HG02840 (cell line): Measurements from ENCODE around the gene RHEBL1.
A peak's percentile ranks its signal among the peaks of the same experiment; 100 is the strongest.
"Not testable (repeated sequence)": the region's sequence is repeated elsewhere in the genome, so short reads cannot be mapped to it uniquely, and the experiment has no call there.

Source experiments
- ATAC-seq: cut with Tn5 transposase; IDR thresholded peaks from one replicate; pipeline ENCODE4 v1.9.1; 2021; ENCODE audit warnings: mild to moderate bottlenecking, moderate library complexity, moderate number of reproducible peaks; ENCODE audit not compliant: unreplicated experiment, low FRiP score

The RHEBL1 gene

GRCh38 chr12:49089821-49090773, 20.3 kb upstream of the RHEBL1 start:
- no peak for ATAC-seq

GRCh38 chr12:49088932-49089330, 19.2 kb upstream of the RHEBL1 start:
- no peak for ATAC-seq

- peak; percentile 62 for ATAC-seq
These were observed 18.6 kb upstream of the RHEBL1 start for GRCh38 chr12:49088150-49088931.

GRCh38 chr12:49086116-49086515, 16.3 kb upstream of the RHEBL1 start:
- no peak for ATAC-seq

GRCh38 chr12:49084438-49084837, 14.7 kb upstream of the RHEBL1 start:
- ATAC-seq: no peak

GRCh38 chr12:49079793-49080192, 10.0 kb upstream of the RHEBL1 start:
- ATAC-seq: no peak

GRCh38 chr12:49070971-49071370, 1.2 kb upstream of the RHEBL1 start:
- no peak for ATAC-seq

GRCh38 chr12:49068879-49069506, 786 bp downstream of the RHEBL1 start:
- ATAC-seq: no peak

- no peak for ATAC-seq
These were observed 3.7 kb downstream of the RHEBL1 start for GRCh38 chr12:49066120-49066519.

- ATAC-seq: no peak
These were observed 5.0 kb downstream of the RHEBL1 start for GRCh38 chr12:49064767-49065152.

- ATAC-seq: not testable (repeated sequence)
These were observed 7.9 kb downstream of the RHEBL1 start for GRCh38 chr12:49061916-49062315.

GRCh38 chr12:49061157-49061650, 8.6 kb downstream of the RHEBL1 start:
- ATAC-seq: no peak

GRCh38 chr12:49060237-49061156, 9.3 kb downstream of the RHEBL1 start, which contains the start of gene KMT2D:
KMT2D (minus strand) TSS chr12:49060794; CDS start chr12:49055324, 5,470 bp downstream.
- peak; percentile 50 for ATAC-seq

- ATAC-seq: peak; percentile 12
These were observed 10.2 kb downstream of the RHEBL1 start for GRCh38 chr12:49059299-49060171.

GRCh38 chr12:49059045-49059298, 10.8 kb downstream of the RHEBL1 start:
- no peak for ATAC-seq

GRCh38 chr12:49058366-49059044, 11.3 kb downstream of the RHEBL1 start:
- no peak for ATAC-seq

- ATAC-seq: no peak
These were observed 11.9 kb downstream of the RHEBL1 start for GRCh38 chr12:49057888-49058287.

- peak; percentile 55 for ATAC-seq
These were observed 13.6 kb downstream of the RHEBL1 start for GRCh38 chr12:49055978-49056754.
